ENCODE data around the gene ZNF771. TPM values are rescaled to one million over a fixed set of nuclear protein-coding genes. Genes with fewer than 3 reads are reported as not detected.

Gene ZNF771
- total and polyA plus RNA-seq, 9 of the 15 experiments (the other 6 are each of a cell fraction or from before 2014, with no cell fraction given), result 1.5 to 12.6 (median 4.4) TPM

DNA sequence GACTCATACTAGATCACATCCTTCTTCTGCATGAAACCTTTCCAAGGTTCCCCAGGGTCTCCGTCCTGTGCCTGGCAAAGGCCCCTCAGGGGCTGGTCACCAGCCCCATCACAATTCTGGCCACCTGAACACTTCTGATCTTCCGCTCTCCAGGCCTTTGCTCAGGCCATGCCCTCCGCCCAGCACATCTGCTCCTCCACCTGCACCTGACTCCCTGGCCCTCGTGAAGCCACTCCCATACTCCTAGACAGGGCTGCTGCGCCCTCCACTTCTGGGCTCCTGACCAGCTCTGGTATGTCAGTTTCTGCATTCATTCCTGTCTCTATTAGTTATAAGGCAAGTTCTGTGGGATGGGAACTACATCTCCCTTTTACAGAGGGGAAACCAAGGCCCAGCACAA lies 34.7 kb upstream of the ZNF771 start:
- H3K36me3 ChIP-seq (ENCODE audit: control insufficient read depth, insufficient read depth, low read length), result 0 out of 3 replicates have a peak, but pooled peaks cover under 1% of the 10 kb centered on the region
- ChIA-PET POLR2A (interaction anchor here (0.6 to 0.9 kb wide), 2 partner anchors 8 to 35 kb away, joined by 3 read pairs; partner anchors contain the start of gene ZNF771), CTCF (ENCODE audit: low intra/inter-chr PET ratio) (no interaction called here)
- H3K79me2 ChIP-seq (ENCODE audit: control insufficient read depth, insufficient read depth, low read length), result peaks cover 23% of the 10 kb centered on the region
- H3K27me3 ChIP-seq (ENCODE audit: control insufficient read depth in 2 of 2, insufficient read depth in 2 of 2, low read length in 2 of 2), result no peaks in the 10 kb centered on the region
- intact Hi-C loops (cut with micrococcal nuclease), result loop anchor here (5.0 to 10.0 kb wide), 2 partner anchors 35 to 308 kb away; partner anchors contain the start of genes ALDOA and ZNF771
- TF ChIP-seq NFIC (IDR thresholded peaks at IDR 0.05), result 0 out of 2 replicates have a peak, but pooled peaks have one; percentile 3
- TF ChIP-seq, protein P1, sequence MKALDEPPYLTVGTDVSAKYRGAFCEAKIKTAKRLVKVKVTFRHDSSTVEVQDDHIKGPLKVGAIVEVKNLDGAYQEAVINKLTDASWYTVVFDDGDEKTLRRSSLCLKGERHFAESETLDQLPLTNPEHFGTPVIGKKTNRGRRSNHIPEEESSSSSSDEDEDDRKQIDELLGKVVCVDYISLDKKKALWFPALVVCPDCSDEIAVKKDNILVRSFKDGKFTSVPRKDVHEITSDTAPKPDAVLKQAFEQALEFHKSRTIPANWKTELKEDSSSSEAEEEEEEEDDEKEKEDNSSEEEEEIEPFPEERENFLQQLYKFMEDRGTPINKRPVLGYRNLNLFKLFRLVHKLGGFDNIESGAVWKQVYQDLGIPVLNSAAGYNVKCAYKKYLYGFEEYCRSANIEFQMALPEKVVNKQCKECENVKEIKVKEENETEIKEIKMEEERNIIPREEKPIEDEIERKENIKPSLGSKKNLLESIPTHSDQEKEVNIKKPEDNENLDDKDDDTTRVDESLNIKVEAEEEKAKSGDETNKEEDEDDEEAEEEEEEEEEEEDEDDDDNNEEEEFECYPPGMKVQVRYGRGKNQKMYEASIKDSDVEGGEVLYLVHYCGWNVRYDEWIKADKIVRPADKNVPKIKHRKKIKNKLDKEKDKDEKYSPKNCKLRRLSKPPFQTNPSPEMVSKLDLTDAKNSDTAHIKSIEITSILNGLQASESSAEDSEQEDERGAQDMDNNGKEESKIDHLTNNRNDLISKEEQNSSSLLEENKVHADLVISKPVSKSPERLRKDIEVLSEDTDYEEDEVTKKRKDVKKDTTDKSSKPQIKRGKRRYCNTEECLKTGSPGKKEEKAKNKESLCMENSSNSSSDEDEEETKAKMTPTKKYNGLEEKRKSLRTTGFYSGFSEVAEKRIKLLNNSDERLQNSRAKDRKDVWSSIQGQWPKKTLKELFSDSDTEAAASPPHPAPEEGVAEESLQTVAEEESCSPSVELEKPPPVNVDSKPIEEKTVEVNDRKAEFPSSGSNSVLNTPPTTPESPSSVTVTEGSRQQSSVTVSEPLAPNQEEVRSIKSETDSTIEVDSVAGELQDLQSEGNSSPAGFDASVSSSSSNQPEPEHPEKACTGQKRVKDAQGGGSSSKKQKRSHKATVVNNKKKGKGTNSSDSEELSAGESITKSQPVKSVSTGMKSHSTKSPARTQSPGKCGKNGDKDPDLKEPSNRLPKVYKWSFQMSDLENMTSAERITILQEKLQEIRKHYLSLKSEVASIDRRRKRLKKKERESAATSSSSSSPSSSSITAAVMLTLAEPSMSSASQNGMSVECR (CRISPR knock-in tag; IDR thresholded peaks at IDR 0.05), result 0 out of 2 replicates have a peak, but pooled peaks have one; percentile 22
- TF ChIP-seq, protein P2, sequence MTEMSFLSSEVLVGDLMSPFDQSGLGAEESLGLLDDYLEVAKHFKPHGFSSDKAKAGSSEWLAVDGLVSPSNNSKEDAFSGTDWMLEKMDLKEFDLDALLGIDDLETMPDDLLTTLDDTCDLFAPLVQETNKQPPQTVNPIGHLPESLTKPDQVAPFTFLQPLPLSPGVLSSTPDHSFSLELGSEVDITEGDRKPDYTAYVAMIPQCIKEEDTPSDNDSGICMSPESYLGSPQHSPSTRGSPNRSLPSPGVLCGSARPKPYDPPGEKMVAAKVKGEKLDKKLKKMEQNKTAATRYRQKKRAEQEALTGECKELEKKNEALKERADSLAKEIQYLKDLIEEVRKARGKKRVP (CRISPR knock-in tag; IDR thresholded peaks at IDR 0.05), result no peak
- no peak for TF ChIP-seq ZNF431 (CRISPR knock-in tag; IDR thresholded peaks at IDR 0.05)
- TF ChIP-seq TEAD2 (tag; IDR thresholded peaks at IDR 0.05), result no peak
- TF ChIP-seq PHF8 (IDR thresholded peaks at IDR 0.05; ENCODE audit: borderline replicate concordance, low read length), result no peak
- H3K27ac ChIP-seq (ENCODE audit: extremely low read depth, low read depth, low read length), result no peak overlapping the region
- BruUV-seq (replicated peaks), result no TSS peak
- no peak overlapping the region for H3K4me3 ChIP-seq
- H3K9me3 ChIP-seq (replicated peaks; ENCODE audit: control insufficient read depth, insufficient read depth, low read depth, low read length), result no peaks in the 10 kb centered on the region
- H4K20me1 ChIP-seq (replicated peaks; ENCODE audit: control insufficient read depth, insufficient read depth, low read length), result peaks cover 18% of the 10 kb centered on the region
- in situ Hi-C loops (cut with MboI), result loop anchor here (25.0 kb wide), 1 partner anchor 910 kb away; the partner anchor contains the start of genes BOLA2, SLX1B and SULT1A4
- 89% methylated on average over 4 of the region's 5 CpGs for WGBS (ENCODE audit: insufficient coverage, low coverage, missing lambda C conversion rate)
- no peak for ATAC-seq
- H3K9me1 ChIP-seq (ENCODE audit: control insufficient read depth, insufficient read depth, low read length), result no peaks in the 10 kb centered on the region
- no peak for FAIRE-seq
- peak overlapping the region; percentile 27; the same call in 1 of the 2 replicates for H2AFZ ChIP-seq (ENCODE audit: low read depth, low read length)
- no peak for DNase-seq (ENCODE audit: extremely low read depth in 1 of 4, low spot score in 3 of 4)
- H3K4me2 ChIP-seq (ENCODE audit: insufficient read depth, low read length), result no peak overlapping the region
- peak overlapping the region; percentile 74 to 84; a peak in 3 of 4 replicates for H3K9ac ChIP-seq (ENCODE audit: insufficient read depth in 1 of 2, low read depth in 2 of 2, low read length in 2 of 2)
- H3K4me1 ChIP-seq (replicated peaks in 1 of 2; ENCODE audit: control insufficient read depth in 2 of 2, insufficient read depth in 2 of 2, low read length in 2 of 2), result peaks cover 33 to 57% of the 10 kb centered on the region in 2 experiments

Data from K562 (cell line).